Kasumi-1 (cell line): ENCODE results near the gene IQCK.
"Not testable (repeated sequence)": the region's sequence is repeated elsewhere in the genome, so short reads cannot be mapped to it uniquely, and the experiment has no call there.

Experiments
- DNase-seq, 2 experiments: peaks; one replicate each; lab custom pipeline; 2025; lab: John Stamatoyannopoulos, UW

The IQCK gene

DNA sequence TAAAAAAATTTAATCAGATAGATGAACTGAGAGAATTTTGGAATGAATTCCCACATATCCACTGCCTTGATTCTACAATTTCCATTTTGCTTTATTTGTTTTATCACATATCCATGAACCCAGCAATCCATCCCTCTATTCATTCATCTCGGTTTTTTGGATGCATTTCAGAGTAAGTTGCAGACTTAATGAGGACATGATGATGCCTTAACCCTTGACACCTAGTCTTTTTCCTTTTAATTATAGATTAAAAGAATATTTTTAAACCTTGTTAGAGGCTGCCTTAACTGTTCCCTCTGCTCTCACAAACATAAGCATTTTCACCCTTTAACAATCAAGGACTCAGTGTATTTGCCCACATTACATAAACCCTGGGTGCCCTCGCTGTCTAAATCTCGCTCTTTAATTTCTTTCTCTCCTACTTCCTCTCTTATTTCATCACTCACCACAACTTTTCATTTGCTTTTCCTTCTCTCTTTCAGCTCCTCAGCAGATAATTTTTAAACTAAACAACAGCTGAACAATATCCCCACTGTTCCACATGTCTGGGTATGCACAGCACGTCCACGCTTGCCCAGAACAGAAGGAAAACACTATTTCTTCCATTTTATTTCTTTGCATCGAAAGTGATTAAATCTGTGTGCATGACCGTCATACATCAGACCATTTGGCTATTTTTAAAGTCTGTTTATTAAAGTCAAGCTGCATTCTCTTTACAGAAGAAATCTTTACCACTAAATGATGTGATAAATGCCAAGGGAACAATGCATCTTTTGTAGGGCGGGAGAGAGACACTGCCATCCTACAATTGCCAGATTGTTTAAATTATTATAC lies 39.9 kb downstream of the IQCK start:
- no peak for DNase-seq

DNA sequence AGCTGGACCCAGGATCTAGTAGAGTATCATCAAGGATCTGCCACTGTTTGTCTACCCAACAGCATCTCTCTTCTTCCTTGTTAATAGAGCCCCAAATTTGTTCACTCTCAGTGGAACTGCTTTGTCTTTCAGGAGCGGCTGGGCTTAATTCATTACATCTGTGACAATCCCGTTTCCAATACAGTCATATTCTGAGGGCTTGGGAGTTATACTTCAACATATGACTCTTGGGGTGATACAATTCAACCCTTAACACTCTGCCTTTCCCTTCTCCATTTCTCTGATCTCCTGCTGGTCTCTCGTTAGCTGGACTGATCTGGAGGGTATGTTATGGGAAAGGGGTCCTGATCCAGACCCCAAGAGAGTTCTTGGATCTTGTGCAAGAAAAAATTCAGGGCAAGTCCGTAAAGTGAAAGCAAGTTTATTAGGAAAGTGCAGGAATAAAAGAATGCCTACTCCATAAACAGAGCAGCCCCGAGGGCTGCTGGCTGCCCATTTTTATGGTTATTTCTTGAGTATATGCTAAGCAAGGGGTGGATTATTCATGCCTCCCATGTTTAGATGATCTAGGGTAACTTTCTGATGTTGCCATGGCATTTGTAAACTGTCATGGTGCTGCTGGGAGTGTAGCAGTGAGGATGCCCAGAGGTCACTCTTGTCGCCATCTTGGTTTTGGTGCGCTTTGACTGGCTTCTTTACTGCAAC lies 42.4 kb downstream of the IQCK start:
- no peak for DNase-seq

DNA sequence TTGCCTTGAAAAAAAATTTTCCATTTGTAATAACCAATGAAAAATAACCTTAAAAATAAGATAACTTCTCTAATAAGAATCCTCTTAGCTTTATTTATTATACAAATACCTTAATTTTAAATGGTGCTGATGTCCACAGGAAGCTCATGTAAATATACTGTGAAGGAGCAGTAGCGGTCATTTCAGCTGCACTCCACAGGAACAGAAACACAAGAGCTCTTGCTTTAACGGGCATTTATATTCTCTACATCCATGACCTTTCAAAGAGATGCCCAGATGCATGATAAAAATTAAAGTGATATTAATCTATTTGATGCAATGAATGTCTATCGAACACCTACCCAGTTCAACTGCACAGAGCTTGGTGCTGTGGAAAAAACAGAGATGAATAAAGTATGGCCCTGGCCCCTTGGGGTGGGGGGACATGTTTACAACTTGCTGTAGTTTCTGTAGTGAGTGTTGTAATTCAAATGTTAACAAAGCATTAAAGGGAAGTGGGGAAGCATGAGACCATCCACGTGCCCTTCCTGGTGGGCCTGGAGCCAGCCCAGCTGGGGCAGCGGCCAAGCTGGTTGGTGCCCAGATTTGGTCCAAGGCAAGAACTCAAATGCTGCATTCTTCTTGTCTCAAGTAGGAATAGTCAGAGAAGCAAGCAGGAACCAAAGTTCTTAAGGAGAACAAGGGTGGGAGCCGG lies 47.9 kb downstream of the IQCK start:
- DNase-seq: no peak

DNA sequence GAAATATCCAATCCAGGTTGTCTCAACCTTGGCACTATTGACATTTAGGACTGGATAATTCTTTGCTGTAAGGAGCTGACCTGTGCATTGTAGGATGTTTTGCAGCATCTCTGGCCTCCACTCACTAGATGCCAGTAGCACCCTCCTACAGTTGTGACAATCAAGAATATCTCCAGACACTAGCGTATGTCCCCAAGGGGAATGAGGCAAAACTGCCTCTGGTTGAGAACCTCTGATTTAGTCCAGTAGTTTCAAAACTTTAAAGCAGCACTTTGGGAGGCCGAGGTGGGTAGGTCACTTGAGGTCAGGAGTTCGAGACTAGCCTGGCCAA lies 48.4 kb downstream of the IQCK start:
- DNase-seq: no peak

DNA sequence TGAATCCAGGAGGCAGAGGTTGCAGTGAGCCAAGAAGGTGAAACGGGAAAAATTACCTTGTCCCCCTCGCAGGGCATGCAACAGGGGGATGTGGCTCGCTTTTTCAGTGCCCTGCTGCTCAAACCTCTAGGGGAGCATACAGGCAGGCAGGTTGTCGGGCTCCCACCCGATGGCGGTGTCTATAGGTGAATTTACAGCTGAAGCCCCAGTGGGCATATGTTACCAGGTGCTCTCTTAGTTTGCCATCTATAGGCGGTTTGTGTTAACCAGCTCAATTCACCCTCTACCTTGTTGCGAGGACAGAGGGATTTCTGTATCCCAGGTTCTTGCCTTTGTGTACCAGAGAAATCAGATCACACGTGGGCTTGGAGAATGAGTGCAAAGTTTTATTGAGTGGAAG lies 48.9 kb downstream of the IQCK start:
- no peak for DNase-seq

DNA sequence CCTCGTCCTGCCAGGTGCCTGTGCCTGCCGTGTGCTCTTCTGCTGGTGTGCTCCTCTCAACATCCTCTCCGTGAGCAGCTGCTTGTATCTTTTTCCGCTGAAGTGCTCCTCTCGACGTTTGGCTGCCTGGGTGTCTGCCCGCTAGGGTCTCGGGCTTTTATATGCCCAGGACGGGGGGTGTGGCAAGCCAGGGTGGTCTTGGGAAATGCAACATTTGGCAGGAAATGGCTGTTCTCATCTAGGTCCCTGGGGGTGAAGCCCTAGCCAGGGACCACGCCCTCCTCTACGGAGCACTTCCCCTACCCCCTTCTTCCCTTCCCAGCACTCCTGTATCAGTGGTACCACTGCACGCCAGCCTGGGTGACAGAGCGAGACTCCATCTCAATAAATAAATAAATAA lies 49.4 kb downstream of the IQCK start:
- no peak for DNase-seq

DNA sequence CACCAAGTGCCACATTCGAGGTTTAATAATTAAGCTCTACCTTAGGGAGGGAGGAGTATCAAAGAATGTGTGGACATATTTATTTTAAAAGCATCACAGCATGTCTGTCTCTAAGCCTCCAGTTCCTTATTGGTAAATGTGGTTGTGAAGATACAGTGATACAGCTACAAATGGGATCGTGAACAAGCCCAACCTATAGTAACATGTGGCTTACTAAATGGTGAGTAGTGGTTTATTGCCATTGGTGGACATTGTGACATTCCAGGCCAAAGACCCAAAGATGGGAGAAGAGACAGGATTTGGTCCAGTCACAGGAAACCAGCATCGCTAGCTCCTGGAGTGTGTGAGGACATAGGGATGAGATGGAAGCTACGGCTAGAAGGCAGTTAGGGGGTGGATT lies 51.2 kb downstream of the IQCK start:
- no peak for DNase-seq

DNA sequence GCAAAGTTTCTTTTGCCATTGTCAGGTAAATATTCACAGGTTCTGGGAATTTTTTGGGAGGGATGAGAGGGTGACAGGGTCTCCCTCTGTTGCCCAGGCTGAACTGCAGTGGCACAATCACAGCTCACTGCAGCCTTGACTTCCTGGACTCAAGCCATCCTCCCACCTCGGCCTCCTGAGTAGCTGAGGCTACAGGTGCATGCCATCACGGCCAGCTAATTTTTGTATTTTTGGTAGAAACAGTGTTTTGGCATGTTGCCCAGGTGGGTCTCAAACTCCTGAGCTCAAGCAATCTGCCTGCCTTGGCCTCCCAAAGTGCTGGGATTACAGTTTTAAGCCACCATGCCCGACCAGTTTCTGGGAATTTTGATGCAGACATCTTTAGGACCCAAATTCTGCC lies 53.0 kb downstream of the IQCK start:
- no peak for DNase-seq

DNA sequence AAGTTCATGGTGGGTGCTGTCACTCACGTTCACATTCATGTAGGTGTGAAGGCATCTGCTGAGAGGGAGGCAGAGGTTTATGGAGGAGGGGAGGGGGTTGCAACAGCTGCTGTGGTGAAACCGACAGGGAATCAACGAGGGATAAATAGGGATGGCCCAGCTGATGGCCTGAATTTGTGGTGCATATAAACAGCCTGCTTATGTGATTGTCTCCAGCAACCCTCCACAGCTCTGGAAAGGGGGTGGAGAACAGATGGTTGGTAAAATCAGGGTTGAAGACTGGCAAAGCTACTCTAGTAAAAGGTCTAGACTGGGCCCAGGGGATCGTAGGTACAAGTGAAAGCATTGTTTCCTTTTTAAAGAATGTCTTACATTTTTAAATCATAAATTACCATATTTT lies 53.7 kb downstream of the IQCK start:
- no peak for DNase-seq

DNA sequence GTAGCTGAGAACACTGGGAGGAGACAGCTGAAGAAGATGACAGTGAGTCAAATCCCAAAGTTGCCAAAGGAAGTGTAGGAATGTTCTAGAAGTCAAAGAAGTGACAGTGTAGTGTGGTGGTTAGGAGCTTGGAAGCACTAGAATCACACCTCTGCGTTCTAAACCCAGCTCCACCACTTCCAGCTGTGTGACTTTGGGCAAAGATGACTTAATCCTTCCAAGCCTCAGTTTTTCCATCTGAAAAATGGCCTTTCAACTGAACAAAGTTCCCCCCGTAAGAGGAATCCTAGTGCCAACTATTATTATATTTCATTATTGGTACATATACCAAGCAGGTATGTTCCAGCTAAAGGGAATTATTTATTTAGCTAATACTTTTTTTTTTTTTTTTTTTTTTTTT lies 56.0 kb downstream of the IQCK start:
- DNase-seq: no peak

DNA sequence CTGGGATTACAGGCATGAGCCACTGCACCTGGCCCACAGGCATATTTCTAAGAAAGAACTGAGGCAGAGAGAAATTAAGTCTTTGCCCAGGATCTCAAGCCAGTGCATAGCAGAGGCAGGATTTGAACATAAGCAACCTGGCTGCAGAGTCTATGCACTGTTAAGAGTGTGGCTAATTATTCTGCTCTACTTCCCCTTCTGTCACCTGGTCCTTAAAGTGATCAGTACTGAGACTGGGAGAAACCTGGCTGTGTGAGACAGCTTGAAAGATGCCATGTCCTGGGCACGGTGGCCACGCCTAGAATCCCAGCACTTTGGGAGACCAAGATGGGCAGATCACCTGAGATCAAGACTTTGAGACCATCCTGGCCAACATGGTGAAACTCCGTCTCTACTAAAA lies 58.1 kb downstream of the IQCK start:
- no peak for DNase-seq

DNA sequence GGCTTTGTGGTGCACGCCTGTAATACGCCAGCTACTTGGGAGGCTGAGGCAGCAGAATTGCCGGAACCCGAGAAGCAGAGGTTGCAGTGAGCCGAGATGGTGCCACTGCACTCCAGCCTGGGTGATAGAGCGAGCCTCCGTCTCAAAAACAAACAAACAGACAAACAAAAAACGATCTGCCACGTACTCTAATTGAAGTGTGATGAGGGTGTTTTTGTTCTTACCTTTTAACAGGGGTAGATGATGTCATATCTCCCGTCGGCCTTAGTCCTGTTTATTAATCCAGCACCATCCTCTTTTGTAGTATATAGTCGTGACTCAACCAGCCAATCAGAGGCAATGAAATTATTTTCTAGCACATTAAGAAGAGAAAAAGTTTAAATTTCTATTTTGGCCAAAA lies 58.5 kb downstream of the IQCK start:
- no peak for DNase-seq

DNA sequence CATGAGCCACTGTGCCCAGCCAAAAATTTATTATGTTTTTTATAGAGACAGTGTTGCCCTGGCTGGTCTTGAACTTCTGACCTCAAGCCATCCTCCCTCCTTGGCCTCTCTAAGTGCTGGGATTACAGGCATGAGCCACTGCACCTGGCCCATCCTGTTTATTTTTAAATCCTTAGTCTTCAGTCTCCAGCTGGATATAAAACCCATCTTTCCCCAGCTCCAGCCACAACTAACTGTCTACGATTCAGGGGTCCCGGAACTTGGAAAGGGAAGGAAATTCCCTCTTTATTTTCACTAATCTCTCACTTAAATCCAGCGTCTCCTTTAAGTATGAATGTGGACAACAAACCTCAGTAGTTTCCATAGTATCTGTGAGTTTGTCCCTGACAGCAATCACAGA lies 62.2 kb downstream of the IQCK start:
- DNase-seq: no peak

DNA sequence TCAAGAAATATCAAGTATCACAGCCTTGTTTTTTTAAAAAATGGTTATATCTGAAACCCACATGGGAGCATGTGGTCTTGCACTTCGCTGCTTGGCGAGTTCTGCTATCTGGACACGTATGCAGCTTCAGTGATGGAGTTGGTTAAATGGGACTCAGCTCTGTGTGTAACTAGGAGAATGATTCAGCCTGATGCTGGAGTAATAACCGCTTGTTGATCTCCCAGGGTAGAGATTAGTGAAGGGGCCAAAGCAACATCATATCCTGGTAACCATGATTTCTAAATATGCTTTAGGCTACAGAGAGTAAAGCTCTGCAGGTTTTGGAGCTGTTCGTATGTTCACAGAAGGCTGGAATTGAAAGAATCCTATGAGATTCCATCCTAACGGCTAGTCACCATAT lies 63.2 kb downstream of the IQCK start:
- DNase-seq: no peak

DNA sequence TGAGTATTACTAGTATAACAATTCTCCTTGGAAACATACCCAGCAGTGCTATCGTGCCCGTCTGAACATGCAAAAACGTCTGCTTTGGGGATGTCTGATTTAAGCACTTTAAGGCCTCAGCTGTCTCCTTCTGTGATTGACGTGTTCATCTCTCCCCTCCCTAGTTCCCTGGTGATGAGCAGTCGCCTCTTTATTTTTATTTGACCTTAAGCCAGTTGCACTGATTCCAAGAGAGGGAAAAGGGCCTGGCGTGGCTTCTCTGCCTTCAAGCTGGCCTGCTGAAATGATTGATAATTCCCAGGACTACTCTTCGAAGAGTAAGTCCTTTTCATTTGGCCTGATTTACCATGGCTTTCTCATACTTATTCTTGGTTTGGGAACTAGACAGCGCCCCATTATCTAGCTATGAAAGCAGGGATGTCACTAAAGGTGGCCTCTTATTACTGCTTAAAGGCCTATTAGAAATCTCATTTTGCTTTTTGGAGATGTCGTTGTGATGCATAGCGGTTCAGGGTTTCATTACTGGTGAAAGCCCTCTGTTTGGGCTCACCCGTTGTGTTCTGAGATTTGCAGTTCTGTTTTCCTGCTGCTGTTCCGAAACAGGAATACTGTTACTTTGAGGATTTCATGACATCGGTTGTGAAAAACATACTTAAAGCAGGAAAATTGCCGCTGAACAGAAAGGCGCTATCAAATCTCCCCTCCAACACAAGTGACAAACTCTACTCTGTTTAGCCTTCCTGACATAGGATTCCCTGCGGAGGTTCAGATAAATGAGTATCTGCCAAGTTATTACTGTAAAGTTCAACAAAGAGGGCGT lies 65.5 kb downstream of the IQCK start:
- no peak for DNase-seq

DNA sequence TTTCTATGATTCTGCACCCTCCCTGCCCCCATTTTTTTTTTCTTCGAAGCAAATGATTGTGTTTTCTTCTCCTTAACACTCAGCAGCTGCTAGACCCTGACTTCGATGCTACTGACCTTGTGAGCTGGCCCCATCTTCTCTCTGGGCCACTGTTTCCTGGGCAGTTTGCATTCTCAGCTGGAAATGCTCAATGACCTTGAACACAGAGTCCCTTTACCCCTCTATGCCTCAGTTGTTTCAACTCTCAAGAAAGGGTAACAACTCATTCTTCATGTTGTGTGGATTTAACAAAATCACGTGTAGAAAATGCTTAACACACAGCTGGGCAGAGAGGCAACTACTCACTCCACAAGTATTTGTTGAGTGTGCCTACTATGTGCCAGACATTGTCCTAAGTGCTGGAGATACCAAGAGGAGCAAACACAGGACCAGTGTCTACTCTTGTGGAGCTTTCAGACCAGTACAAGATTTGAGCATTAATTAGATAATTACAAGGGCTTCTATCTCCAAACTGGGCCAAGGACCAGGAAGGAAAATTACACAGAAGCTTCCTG lies 66.2 kb downstream of the IQCK start:
- DNase-seq: no peak

DNA sequence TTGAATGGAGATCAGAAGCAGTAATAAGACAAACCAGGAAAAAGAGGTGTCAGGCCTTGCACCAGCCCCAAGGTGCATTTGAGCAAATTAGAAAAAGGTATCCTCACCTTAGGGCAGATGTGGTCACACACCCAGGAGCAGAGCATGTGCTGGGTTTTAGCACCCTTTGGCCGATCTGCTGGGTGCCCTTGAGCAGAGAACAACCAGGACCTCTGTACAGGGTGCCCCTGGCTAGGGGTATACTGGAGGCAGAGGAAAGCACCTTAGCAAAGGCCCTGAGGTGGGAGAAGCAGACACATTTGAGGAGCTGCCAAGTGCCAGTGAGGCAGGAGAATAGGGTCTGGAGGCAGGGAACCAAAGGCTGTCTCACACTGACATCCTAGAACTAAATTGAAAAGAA lies 67.0 kb downstream of the IQCK start:
- no peak for DNase-seq

DNA sequence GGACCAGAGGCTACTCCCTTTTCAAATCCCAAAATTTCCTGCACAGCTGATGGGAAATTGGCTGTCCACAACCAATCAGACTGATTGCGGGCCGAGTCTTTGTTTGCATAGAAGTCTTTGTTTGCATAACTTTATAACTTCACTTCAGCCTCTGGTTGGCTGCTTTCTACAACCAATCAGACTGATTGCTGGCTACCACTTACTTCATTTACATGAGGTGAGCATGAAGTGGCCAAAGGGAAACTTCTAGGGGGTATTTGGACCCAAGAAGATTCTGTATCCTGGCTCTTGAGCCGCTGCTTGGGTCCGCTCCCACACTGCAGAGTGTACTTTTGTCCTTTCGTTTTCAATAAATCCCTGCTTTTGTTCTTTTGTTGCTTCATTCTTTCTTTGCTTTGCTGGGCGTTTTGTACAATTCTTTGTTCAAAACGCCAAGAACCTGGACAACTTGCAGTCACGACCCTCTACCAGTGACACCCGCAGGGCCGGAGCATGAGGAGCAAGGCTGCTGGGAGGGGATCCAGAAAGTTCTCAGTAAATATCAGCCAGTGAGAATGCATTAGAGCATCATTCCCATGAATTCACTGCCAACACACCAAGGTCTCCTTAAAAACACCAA lies 67.5 kb downstream of the IQCK start:
- DNase-seq: no peak

DNA sequence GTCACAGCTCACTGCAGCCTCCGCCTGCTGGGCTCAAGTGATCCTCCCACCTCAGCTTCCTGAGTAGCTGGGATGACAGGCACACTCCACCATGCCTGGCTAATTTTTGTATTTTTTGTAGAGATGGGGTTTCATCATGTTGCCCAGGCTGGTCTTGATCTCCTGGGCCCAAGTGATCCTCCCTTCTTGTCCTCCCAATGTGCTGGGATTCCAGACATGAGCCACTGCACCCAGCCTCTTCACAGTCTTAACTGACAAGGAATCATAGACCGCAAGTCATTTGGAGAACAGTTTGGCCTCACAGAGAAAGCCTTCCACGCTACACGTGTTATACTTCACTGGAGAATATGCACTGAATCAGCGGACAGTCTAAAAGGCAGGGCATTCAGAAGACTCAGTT lies 83.3 kb downstream of the IQCK start:
- not testable (repeated sequence) for DNase-seq

DNA sequence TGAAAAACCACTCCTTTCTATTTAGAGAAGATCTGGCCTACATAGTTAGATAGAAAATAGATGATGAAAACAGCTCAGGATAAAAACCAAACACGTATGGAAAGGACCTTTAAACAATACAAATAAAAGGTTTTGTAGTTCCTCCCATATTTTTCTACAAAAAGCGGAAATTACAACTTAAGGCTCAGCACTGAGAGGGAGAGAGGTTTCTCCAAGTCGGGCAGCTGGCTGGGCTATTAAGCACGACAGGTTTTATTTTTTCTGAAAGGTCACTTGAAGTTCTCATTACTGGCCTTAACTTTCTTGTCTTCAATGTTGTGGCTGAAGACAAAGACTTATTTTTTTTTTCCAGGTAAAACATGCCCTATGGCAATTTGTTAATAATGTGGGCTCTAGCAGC lies 83.8 kb downstream of the IQCK start:
- DNase-seq: not testable (repeated sequence)

DNA sequence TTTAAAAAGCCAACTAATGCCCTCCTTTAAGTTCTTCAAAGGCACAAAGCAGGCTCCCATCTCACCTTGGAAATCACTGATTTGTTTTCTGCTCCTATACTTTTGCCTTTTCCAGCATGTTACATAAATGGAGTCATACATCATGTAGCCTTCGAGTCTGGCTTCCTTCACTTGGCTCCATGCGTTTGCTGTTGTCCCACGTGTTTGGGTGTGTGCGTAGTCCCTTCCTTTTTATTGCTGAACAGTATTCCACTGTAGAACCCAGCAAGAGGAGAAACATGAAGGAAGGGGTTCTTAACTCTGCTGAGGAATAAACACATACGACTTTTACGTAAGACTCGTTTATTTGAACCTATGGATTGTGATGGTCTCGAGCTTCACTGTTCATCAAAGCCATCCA lies 84.5 kb downstream of the IQCK start:
- no peak for DNase-seq
